Measurements from ENCODE around the gene SLC12A2. TPM values are rescaled to one million over a fixed set of nuclear protein-coding genes. Genes with fewer than 3 reads are reported as not detected.

SLC12A2 gene
- total RNA-seq, 1 experiment from 2014 or later, result 36.9 TPM

DNA sequence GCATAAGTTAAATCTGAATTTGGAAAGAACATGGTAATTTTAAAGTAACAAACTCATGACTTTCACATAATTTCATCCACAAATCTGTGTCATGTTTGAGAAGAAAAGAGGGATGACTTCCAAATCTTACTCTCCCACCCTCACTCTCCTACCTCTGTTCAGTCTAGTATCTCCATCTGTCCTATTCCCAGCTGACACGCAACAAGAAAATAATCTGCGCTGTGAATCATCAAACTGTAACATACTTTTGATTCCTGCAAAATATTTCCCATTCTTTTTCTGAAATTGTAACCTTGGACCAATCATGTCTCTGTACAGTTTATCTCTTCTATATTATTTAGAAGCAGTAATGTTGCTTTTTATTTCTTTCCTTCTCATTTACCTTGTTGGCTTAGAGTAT is 91.4 kb downstream of the SLC12A2 start:
- ATAC-seq, result no peak
- BruUV-seq (replicated peaks), result no TSS peak
- in situ Hi-C loops (cut with HindIII; ENCODE audit: low pct_unique_long_range_greater_than_20kb, low sequenced_read_pairs), result no loop called here
- ChIA-PET CTCF (no interaction called here), POLR2A (no interaction called here)
- DNase-seq (ENCODE audit: low read depth, low spot score), result no peak
- intact Hi-C loops (cut with micrococcal nuclease; ENCODE audit: unreplicated experiment), result no loop called here
- no peak overlapping the region for H3K27ac ChIP-seq (ENCODE audit: low read length)
- TF ChIP-seq SIN3A (IDR thresholded peaks at IDR 0.05; ENCODE audit: borderline replicate concordance, insufficient read depth, low read depth, low read length) (no peak), POLR2AphosphoS5 (IDR thresholded peaks at IDR 0.05; ENCODE audit: low read depth, low read length) (no peak), TCF7L2 (IDR thresholded peaks at IDR 0.05; ENCODE audit: low read depth, low read length) (no peak)
- TF ChIP-seq, protein P1, sequence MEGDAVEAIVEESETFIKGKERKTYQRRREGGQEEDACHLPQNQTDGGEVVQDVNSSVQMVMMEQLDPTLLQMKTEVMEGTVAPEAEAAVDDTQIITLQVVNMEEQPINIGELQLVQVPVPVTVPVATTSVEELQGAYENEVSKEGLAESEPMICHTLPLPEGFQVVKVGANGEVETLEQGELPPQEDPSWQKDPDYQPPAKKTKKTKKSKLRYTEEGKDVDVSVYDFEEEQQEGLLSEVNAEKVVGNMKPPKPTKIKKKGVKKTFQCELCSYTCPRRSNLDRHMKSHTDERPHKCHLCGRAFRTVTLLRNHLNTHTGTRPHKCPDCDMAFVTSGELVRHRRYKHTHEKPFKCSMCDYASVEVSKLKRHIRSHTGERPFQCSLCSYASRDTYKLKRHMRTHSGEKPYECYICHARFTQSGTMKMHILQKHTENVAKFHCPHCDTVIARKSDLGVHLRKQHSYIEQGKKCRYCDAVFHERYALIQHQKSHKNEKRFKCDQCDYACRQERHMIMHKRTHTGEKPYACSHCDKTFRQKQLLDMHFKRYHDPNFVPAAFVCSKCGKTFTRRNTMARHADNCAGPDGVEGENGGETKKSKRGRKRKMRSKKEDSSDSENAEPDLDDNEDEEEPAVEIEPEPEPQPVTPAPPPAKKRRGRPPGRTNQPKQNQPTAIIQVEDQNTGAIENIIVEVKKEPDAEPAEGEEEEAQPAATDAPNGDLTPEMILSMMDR (IDR thresholded peaks at IDR 0.05), result no peak
- TF ChIP-seq, protein P2, sequence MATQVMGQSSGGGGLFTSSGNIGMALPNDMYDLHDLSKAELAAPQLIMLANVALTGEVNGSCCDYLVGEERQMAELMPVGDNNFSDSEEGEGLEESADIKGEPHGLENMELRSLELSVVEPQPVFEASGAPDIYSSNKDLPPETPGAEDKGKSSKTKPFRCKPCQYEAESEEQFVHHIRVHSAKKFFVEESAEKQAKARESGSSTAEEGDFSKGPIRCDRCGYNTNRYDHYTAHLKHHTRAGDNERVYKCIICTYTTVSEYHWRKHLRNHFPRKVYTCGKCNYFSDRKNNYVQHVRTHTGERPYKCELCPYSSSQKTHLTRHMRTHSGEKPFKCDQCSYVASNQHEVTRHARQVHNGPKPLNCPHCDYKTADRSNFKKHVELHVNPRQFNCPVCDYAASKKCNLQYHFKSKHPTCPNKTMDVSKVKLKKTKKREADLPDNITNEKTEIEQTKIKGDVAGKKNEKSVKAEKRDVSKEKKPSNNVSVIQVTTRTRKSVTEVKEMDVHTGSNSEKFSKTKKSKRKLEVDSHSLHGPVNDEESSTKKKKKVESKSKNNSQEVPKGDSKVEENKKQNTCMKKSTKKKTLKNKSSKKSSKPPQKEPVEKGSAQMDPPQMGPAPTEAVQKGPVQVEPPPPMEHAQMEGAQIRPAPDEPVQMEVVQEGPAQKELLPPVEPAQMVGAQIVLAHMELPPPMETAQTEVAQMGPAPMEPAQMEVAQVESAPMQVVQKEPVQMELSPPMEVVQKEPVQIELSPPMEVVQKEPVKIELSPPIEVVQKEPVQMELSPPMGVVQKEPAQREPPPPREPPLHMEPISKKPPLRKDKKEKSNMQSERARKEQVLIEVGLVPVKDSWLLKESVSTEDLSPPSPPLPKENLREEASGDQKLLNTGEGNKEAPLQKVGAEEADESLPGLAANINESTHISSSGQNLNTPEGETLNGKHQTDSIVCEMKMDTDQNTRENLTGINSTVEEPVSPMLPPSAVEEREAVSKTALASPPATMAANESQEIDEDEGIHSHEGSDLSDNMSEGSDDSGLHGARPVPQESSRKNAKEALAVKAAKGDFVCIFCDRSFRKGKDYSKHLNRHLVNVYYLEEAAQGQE (IDR thresholded peaks at IDR 0.05; ENCODE audit: insufficient read depth in 1 of 2, low read depth in 2 of 2, low read length in 1 of 2), result no peak
- no peaks in the 10 kb centered on the region for H3K36me3 ChIP-seq (ENCODE audit: control insufficient read depth, insufficient read depth, low read length)
- H3K4me1 ChIP-seq (ENCODE audit: control insufficient read depth, insufficient read depth, low read length), result no peaks in the 10 kb centered on the region
- H3K4me3 ChIP-seq (ENCODE audit: low read depth in 2 of 2, low read length in 2 of 2), result no peak overlapping the region
- H3K27me3 ChIP-seq (ENCODE audit: control insufficient read depth, insufficient read depth, low read length), result no peaks in the 10 kb centered on the region
- H3K9me3 ChIP-seq (ENCODE audit: control insufficient read depth, insufficient read depth, low read depth, low read length), result no peaks in the 10 kb centered on the region

DNA sequence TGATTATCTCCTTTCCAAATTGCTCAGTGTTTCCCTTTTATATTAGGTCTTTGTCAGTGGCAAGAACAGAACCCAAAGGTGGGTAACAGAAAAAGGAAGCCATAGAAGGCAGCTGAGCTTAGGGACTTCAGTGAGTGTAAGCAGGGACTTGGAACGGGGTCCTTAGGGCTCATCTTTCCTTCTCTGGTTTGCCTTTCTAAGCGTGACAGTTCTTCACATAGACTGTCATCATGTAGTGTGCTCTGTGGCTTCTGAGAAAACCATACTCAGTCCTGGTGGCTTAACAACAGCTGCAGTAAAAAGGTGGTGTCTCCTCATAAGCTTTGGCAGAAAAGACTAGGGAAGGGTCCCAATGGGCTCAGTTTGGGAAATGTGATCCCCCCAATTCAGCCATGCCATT is 108.8 kb downstream of the SLC12A2 start:
- in situ Hi-C loops (cut with HindIII; ENCODE audit: low pct_unique_long_range_greater_than_20kb, low sequenced_read_pairs), result no loop called here
- no peak for DNase-seq (ENCODE audit: low read depth, low spot score)
- ChIA-PET CTCF (no interaction called here), POLR2A (no interaction called here)
- H3K36me3 ChIP-seq (ENCODE audit: control insufficient read depth, insufficient read depth, low read length), result no peaks in the 10 kb centered on the region
- TF ChIP-seq, protein P1 (IDR thresholded peaks at IDR 0.05), result no peak
- TF ChIP-seq, protein P2 (IDR thresholded peaks at IDR 0.05; ENCODE audit: insufficient read depth in 1 of 2, low read depth in 2 of 2, low read length in 1 of 2), result no peak
- TF ChIP-seq POLR2AphosphoS5 (IDR thresholded peaks at IDR 0.05; ENCODE audit: low read depth, low read length) (no peak), TCF7L2 (IDR thresholded peaks at IDR 0.05; ENCODE audit: low read depth, low read length) (no peak), SIN3A (IDR thresholded peaks at IDR 0.05; ENCODE audit: borderline replicate concordance, insufficient read depth, low read depth, low read length) (no peak)
- H3K4me3 ChIP-seq (ENCODE audit: low read depth in 2 of 2, low read length in 2 of 2), result no peak overlapping the region
- intact Hi-C loops (cut with micrococcal nuclease; ENCODE audit: unreplicated experiment), result no loop called here
- BruUV-seq (replicated peaks), result no TSS peak
- no peaks in the 10 kb centered on the region for H3K9me3 ChIP-seq (ENCODE audit: control insufficient read depth, insufficient read depth, low read depth, low read length)
- no peak for ATAC-seq
- H3K27ac ChIP-seq (ENCODE audit: low read length), result no peak overlapping the region
- H3K4me1 ChIP-seq (ENCODE audit: control insufficient read depth, insufficient read depth, low read length), result no peaks in the 10 kb centered on the region
- no peaks in the 10 kb centered on the region for H3K27me3 ChIP-seq (ENCODE audit: control insufficient read depth, insufficient read depth, low read length)

All from Panc1 (cell line).